NB4 (cell line): ENCODE measurements around the gene SUSD4.

Source experiments
- CTCF ChIP-seq: IDR thresholded peaks from one replicate; pipeline ENCODE4 v1.5.1; 2012; ENCODE audit warnings: low read depth, low read length
- MAX ChIP-seq: IDR thresholded peaks from 2 replicates; pipeline ENCODE4 v1.6.1; 2011; ENCODE audit warnings: low read depth, low read length

GRCh38 chr1:223202376-223203033 lies 161.5 kb downstream of the SUSD4 start:
- TF ChIP-seq CTCF (no peak), MAX (no peak)
